ENCODE data around the gene RPS6KB2.
"Not testable (repeated sequence)": the region's sequence is repeated elsewhere in the genome, so short reads cannot be mapped to it uniquely, and the experiment has no call there.

The RPS6KB2 gene

DNA sequence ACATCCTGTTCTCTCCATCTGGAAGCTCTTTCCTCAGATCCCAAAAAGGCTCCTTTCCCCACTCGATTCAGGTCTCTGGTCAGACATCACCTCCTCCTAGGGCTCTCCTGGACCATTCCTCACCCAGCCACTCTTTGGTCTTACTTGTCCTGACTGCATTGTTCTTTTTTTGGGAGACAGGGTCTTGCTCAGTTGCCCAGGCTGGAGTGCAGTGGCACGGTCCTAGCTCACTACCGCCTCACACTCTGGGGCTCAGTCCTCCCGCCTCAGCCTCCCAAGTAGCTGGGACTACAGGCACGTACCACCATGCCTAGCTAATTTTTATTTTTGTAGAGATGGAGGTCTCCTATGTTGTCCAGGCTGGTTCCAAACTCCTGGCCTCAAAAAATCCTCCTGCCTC, 17.2 kb downstream of the RPS6KB2 start:
- DNase-seq: no peak

DNA sequence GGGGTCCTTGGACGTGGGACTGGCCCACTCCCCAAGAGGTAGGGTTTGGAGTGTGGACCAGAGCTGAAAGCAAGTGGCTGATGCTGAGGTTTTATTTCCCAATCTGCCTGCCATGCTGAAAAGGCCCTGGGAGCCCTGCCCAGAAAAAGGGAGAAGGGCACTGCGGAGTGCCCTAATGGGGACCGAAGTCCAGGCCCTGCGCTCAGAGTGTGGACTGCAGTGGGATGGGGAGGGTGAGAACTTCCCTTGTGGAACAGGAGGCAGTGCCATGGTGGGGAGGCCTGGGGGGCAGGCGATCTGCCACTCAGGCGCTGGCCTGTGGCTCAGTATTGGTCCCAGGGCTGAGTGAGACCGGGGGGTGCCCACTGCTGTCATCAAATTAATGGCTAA, 19.9 kb downstream of the RPS6KB2 start:
- DNase-seq: no peak

DNA sequence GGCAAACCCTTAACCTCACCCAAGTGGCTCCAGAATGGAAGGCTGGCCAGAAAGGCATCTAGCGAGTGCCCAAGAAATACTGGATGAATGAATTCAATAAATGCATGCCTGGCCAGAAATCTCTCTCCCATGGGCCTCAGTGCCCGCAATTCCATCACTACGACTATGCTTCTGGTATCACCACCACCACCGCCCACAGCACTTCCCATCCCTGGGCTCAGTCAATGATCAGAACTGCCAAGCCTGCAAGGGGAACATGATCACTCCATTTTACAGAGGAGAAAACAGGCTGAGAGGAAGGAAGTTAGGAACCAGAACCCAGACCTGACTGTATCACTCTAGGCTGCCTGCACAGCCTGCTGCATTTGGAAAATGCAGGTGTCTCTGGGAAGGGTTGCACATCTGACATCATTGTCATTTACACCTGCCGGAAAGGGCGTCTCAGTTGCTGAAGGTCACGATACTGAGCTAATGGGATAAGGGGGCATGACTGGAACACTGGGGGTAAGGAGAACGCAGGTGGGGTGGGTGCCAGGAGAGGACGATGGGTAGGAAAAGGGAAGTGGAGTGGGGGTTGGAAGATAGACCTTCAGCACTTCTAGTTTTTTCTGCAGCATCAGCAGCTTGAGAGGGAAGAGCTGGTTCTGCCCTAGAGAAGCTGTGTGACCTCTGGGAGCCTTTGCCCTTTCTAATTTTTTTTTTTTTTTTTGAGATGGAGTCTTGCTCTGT, 21.0 kb downstream of the RPS6KB2 start:
- DNase-seq: no peak

DNA sequence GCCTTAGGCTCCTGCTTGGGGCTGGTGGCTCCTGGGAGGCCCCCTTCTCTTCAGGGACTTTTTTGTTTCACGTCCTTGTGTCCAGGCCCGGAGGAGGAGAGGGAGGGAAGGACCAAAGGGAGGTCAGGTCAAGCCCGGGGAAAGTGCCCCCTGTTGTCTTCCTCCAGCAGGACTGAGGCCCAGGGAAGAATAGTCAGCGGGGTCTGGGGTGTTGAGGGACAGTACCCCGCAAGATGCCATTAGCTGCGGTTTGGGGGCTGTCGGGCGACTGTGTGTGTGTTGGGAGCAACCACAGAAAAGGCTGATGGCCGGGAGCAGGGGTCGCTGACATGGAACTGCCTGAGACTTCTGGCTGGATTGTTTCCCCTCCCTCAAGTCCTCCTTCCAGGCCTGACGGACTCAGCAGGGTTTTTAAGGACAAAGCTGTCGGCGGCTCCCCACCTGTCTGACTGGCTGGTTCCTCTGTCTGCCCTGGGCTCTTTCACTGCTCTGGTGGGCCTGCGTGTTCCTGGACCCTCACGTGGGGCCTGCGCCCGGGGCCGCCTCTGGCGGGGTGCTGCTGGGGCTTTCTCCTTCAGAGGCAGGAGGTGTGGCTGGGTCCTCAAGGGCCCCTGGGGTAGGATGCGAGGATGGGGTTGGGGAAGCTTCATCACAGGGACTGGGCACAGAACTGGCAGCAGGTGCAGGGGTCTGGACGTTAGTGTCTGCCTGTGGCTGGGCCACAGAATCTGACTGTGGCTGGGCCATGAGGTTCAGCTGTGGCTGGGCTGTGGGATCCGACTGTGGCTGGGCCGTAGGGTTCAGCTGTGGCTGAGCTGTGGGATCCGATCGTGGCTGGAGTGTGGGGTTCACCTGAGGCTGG, 22.7 kb downstream of the RPS6KB2 start:
- no peak for DNase-seq

DNA sequence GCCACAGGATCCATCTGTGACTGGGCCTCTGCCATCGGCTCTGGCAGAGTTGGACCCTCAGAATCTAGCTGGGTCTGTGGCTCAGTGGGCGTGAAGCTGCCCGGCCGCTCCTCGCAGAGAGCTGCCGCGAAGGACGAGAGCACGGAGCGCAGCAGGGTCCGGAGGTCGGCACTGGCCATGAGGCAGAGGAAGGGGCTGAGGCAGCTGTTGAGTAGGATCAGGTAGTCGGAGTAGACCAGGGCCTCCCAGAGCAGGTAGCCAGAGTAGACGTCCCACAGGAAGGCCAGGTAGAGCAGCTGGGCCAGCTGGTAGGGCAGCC, 23.3 kb downstream of the RPS6KB2 start:
- no peak for DNase-seq

DNA sequence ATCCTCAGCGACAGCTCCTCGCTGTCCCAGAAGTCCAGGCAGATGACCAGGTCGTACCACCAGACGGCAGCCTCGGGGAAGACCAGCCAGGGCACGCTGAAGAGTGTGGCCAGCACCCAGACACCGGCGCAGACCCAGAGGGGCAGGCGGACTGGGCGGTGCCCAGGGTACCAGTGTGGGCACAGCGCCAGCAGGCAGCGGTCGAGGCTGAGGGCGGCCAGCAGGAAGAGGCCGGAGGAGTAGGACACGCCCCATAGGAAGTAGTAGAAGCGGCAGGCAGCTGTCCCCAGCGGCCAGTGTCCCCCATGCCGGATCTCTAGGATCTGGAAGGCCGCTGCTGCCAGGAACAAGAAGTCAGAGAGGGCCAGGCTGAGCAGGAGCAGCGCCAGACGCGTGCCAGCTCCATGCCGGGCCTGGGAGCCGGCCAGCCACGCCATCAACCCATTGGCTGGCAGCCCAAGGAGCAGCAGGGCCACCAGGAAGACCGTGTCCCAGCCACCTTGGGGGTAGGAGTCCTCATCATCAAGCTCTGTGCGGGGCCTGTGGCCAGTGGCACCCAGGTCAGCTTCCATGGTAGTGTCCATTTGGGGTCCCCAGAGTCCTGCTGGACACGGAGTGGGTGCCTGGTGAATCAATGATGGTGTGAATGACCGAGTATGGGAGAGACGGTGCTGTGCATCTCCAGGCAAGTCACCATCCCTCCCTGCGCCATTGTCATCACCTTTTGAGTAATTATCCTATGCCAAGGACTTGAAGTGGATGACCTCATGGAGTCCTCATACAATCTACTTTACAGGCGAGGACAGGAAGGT, 24.1 kb downstream of the RPS6KB2 start, which contains the start of gene GPR152:
Gene GPR152, minus strand, starts transcription at position 589 of the 812 bp plus-strand sequence. Its CDS starts 5 bp downstream, at position 584.
- DNase-seq: no peak

DNA sequence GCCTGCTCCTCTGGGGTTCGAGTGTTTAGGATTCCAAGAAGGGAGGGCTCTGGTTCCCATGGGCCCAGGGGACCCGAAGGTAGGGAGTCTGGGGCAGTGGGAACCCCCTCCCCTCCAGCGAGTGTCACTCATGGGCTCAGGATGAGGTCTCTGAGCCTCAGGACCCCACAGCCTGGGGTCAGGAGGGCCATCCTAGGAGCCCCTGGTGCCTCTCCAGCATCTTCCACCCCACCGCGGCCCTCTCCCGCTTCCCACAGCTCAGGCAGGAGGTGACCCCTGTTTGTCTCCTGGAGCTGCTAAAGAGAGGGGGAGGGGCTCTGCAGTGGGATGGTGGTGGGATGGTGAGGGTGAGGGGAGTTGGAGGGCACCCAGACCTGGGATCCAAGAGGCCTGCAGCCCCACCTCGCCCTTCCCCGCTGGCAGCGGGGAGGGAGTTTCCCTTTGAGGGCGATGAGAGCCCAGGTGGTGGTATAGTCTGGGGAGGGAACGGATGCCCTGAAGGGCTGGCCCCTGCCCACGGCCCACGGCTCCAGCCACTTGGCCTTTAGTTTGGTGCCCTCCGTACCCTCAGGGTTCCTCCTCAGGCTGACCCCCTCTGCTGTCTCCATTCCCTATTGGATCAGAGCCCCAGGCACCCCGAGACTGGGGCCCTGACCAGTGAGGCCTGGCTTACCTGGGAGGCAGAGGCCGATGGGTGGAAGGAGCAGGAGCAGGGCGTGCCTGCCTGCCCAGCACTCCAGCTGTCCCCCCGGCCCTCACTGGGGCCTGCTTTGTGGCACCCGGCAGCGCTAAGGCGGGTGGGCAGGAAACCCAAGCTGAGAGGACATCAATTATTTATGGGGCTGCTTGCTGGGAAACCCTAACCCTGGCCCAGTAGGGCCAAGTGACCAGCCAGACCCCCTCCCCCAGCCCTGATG, 25.8 kb downstream of the RPS6KB2 start:
- DNase-seq: no peak

DNA sequence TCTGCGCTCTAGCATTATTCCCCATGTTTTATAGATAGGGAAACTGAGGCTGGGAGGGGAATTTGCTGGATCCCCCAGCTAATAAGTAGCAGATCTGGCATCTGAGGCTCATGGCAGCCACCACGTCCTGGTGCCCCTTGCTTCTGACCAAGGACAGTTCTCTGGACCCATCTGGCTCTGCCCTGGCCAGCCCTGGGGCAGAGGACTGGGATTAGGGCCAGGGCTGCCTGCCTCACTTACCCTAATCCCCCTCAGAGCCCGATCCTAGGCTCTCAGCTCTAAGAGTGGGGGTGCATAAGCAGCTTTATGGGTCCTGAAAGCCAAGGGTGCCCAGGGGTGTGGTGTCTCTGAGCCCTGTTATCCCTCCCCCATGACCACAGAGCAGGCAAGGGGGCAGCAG, 26.8 kb downstream of the RPS6KB2 start, which contains the start of gene CABP4:
Gene CABP4, plus strand, starts transcription at position 301 of the 400 bp plus-strand sequence. Its CDS starts 70 bp downstream, at position 371.
- DNase-seq: no peak

DNA sequence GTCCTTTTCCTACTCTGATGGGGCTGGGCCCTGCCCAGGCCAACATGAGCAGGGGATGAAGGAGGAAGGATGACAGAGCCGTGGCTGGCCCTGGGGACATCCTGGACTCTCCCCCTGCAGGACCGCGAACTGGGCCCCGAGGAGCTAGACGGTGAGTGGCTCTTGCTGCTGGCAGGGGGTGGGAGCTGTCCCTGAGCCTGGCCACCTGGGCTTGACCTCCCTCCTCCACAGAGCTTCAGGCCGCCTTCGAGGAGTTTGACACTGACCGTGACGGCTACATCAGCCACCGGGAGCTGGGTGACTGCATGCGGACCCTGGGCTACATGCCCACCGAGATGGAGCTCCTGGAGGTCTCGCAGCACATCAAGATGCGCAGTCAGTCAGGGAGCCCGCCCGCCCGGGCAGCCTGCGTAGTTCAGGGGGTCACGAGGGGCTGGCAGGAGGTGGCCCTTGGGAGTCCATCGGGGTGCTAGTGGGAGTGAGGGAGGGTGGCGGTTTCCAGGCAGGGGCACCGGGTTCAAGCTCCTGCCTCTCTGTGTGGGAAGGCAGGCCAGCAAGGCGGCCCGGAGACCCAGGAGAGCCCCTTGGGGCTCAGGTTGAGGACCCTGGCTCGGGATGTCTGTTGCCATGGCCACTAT, 27.9 kb downstream of the RPS6KB2 start:
- DNase-seq: no peak

DNA sequence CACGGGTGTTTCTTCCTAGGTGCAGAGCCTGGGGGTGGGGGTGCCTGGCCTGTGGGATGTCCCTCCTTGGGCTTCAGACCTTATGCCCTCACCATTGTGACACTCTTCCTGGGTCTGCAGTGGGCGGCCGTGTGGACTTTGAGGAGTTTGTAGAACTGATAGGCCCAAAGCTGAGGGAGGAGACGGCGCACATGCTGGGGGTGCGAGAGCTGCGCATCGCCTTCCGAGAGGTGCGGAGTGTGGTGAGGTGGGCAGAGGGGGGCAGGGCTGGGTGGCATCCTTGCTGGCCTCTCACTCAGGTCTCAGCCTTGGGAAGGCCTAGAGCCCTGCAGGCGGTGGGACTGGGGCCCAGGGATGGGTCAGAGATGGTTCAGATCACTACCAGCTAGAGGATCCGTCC, 29.2 kb downstream of the RPS6KB2 start:
- DNase-seq: no peak

DNA sequence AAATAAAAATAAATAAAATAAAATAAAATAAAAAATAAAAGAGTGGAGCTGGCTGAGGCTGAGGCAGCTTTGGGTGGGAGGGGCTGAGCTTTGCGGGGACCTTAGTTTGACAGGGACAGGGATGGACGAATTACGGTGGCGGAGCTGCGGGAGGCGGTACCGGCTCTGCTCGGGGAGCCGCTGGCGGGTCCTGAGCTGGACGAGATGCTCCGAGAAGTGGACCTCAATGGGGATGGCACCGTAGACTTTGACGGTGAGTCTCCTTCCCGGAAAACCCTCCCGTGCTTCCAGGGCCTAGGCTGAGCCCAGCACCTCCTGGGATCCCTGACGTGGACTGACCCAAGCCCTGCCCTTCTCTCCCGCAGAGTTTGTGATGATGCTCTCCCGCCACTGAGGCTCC, 30.0 kb downstream of the RPS6KB2 start:
- no peak for DNase-seq

DNA sequence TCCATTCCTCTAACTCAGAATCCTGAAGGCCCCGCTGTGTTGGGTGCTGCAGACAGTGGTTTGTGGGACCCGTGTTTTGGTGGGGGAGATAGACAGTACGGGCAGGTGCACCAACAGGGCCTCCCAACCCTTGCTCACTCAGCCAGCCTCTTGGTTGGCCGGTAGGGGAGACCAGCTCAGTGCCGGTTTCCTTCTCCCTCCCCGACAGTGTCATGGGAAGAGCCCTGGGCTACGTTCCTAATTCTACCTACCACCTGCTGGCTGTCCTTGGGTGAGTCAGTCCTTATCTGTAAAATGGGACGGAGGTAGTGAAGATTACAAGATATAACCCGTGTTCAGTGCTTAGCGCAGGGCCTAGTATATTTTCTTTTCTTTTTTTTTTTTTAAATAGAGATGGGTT, 34.9 kb downstream of the RPS6KB2 start:
- no peak for DNase-seq

DNA sequence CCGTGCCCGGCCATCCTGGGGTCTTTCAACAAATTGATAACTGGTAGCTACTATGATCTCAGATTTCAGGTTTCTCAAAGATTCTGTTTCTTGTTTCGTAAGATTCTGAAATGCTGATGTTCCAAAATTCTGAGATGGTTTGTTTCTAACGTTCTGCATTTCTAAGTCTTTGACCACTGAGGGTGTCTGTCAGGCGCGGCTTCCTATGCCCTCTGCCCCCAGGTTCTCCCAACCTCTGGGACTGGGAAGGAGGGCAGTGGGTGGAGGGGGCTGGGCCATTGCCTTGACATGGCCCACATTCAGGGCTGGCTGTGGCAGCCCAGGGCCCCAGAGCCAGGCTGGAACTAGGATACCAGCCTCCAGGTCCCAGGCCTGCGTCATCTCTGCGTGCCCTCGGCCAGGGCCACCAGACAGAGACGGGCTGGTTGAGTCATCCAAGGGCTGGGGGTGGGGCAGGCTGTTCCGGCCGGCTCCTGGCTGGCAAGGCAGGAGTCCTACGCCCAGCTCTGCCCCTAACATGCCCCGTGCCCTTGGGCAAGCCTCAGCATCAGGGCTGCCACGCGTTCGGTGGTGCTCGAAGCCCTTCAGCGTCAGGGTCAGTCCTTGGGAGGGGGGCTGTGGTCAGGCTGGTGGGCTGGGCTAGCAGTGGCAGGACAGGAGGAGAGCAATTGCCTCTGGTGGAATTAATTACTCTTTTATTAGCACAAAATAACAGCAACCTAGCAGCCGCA, 35.6 kb downstream of the RPS6KB2 start:
- no peak for DNase-seq

DNA sequence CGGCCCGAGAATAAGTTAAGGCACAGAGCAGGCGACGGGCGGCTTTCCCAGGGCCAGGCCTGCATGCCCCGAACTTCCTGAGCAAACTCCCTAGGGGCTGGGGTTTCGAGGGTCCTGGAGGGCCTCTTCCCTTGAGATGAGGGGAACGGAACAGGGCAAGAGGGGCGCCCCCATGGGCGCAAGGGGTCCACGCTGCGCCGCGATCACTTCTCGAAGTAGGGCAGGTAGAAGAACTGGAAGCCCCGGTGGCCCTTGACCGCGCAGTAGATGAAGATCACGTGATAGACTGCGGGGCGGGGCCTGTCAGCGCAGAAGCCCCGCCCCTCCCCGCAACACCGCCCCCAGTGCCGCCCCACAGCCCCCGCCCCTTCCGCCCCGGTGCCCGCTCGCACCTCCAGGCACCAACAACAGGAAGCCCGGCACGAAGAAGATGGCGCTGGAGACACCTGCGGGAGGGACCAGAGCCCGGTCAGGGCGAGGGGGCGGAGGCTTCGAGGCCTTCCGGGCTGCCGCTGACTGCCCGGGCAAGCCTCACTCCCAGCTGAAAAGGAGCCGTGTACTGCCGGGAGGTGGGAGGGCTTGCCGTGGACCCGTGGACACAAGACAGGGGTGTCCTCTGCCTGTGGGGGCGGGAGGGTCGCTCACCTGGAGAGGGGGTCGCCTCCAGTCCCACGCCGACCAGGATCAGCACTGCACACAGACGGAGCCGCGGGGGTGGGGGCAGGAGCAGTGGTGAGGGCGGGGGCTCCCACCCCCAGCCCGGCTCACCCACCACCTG, 36.3 kb downstream of the RPS6KB2 start:
- peak; percentile 74 to 91 (median 82) for DNase-seq

DNA sequence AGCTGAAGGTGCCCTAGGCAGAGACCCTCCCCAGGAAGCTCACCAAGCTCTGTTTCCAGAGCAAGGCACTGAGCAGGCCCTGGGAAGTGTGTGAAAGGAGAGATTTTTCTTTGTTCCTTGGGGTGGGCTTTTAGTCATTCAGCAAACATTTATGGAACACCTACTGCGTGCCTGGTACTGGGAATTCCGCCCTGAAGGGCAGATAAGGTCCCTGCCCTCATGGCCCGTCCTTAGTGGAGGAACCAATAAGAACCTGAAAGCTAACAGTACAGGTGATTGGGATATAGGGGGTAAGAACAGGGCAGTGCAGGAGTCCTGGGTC, 36.9 kb downstream of the RPS6KB2 start:
- no peak for DNase-seq

DNA sequence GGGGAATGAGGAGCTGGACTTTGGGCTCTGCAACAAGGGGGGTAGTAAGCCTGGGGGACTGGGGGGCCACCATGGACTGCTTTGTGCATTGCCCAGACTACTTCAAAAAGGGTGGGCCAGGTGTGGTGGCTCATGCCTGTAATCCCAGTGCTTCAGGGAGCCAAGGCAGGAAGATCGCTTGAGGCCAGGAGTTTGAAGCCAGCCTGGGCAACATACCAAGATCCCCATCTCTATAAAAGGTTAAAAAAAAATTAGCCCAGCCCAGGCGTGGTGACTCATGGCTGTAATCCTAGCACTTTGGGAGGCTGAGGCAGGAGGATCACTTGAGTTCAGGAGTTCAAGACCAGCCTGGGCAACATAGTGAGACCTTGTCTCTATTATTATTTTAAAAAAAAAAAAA, 37.2 kb downstream of the RPS6KB2 start:
- DNase-seq: not testable (repeated sequence)

DNA sequence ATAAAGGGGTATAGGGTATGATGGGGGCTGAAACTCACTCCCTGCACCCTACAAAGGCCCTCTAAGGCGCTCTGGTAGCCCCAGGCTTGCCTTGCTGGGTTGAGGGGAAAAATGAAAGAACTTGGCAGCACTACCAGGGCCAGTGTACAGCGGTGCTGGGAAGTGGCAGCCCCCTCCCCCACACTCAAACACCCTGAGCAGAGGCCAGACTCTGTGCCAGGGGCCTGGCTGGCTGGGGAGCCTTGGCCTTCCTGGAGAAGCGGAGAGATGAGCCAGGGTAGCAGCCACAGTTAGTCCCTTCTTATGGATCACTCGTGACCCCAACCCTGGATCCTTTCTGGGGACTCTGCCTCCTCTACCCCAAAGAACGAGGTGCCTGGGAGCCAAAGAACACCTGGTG, 38.1 kb downstream of the RPS6KB2 start:
- DNase-seq: no peak

DNA sequence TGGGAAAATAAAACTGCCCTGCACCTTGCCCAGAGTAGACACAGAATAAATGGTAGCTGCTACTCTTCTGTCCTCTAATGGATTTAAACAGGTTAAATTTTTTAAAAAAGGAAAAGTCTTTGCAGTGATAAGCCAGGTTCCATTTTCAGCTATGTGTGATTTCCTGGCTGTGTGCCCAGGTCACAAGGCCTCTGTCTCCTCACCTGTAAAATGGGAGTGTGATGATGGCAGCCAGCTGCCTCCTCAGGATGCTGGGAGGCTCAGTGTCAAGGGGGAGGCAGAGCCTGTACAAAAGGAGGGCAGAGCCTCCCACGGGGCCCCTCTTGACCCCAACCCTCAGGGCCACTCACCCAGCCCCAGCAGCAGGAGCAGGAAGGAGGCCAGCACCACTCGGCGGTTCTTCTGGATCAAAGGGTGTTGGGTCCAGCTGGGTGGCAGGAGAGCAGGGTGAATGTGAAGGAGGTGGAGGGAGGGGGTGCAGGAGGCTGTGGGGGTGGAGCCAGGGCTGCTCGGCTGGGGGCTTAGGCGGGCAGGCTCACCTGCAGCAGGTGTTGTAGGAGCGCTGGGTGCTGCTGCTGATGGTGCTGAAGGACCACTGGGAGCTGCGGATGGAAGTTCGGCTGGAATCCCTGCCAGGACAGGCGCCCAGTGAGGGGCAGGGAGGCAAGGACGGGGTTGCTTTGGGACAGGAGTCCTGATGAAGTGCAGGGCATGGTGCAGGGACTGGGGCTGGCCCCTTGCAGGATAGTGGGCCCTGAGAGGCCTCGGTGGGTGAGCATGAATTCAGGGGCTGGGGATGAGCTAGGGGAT, 38.9 kb downstream of the RPS6KB2 start:
- DNase-seq: no peak

DNA sequence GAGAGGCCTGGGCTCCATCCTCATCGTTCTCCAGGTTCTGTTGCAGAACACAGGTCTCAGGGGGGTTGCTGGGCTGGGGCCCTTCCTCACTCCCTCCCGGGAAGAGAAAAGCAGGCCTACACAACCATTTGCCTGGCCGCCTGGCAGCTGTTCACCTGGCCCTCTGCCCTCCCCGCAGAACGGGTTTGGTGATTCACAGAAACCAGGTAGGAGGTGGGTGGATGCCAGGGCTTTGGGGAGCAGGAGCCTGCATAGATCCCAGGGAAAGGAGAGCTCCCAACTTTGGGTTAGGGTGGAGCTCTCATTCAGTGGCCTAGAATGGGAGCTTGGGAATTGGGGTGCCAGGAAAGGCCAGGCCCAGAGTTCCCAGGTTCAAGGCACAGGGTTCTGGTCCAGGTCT, 39.8 kb downstream of the RPS6KB2 start:
- DNase-seq: no peak

DNA sequence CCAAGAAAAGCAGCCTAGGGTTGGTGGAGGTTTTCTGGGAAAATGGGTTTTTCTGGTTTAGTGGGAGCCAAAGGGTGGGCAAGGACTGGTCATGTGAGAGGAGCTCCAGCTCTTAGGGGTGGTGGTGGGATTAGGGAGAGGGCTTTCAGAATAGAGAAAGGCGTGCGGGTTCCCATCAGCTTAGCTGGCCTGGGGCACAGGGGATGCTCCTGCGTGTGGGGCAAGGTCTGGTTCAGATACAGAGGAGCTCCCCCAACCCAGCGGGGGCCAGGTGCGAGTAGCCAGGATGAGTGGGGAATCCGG, 40.1 kb downstream of the RPS6KB2 start:
- no peak for DNase-seq

Data from activated naive CD4-positive, alpha-beta T cell (primary cell).